ENCODE results near the gene CAPN15.

The CAPN15 gene

DNA sequence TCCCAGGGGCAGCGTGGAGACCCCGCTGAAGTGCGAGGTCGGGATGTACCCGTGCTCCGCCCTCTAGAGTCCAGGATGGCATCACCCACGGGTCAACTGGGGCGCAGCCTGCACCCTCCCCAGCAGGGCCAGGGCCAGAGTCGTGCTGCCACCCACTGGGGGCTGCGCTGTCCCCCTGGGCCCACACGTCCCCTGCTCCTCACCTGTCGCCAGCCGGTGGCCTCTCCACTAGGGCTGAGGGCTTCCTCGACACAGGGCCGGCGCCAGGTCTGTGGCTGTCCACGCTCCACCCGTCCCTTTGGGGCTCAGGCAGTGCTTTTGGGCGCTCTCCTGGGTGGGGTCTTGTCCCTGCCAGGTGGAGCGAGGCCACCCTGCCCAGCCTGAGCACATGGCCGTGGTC lies 21.1 kb downstream of the CAPN15 start:
- TF ChIP-seq TCF12 (IDR thresholded peaks at IDR 0.05; ENCODE audit: low read depth): no peak
- no peak for TF ChIP-seq RAD21 (IDR thresholded peaks at IDR 0.05; ENCODE audit: low read depth)
- TF ChIP-seq, protein P1, sequence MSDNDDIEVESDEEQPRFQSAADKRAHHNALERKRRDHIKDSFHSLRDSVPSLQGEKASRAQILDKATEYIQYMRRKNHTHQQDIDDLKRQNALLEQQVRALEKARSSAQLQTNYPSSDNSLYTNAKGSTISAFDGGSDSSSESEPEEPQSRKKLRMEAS (IDR thresholded peaks at IDR 0.05): no peak
- no peak for TF ChIP-seq TAF1 (IDR thresholded peaks at IDR 0.05; ENCODE audit: low read depth)
- no peak for TF ChIP-seq EGR1 (IDR thresholded peaks at IDR 0.05)
- no peak for TF ChIP-seq NFIC (IDR thresholded peaks at IDR 0.05)
- TF ChIP-seq CREB1 (IDR thresholded peaks at IDR 0.05; ENCODE audit: low read depth): no peak
- no peak for TF ChIP-seq ZBTB7A (IDR thresholded peaks at IDR 0.05; ENCODE audit: low read depth)
- no peak for TF ChIP-seq EP300 (IDR thresholded peaks at IDR 0.05; ENCODE audit: borderline replicate concordance)
- no peak for TF ChIP-seq CEBPB (IDR thresholded peaks at IDR 0.05)
- no peak for TF ChIP-seq FOXM1 (IDR thresholded peaks at IDR 0.05; ENCODE audit: borderline replicate concordance, low read depth)
- TF ChIP-seq, protein P2, sequence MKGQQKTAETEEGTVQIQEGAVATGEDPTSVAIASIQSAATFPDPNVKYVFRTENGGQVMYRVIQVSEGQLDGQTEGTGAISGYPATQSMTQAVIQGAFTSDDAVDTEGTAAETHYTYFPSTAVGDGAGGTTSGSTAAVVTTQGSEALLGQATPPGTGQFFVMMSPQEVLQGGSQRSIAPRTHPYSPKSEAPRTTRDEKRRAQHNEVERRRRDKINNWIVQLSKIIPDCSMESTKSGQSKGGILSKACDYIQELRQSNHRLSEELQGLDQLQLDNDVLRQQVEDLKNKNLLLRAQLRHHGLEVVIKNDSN (IDR thresholded peaks at IDR 0.05): no peak

DNA sequence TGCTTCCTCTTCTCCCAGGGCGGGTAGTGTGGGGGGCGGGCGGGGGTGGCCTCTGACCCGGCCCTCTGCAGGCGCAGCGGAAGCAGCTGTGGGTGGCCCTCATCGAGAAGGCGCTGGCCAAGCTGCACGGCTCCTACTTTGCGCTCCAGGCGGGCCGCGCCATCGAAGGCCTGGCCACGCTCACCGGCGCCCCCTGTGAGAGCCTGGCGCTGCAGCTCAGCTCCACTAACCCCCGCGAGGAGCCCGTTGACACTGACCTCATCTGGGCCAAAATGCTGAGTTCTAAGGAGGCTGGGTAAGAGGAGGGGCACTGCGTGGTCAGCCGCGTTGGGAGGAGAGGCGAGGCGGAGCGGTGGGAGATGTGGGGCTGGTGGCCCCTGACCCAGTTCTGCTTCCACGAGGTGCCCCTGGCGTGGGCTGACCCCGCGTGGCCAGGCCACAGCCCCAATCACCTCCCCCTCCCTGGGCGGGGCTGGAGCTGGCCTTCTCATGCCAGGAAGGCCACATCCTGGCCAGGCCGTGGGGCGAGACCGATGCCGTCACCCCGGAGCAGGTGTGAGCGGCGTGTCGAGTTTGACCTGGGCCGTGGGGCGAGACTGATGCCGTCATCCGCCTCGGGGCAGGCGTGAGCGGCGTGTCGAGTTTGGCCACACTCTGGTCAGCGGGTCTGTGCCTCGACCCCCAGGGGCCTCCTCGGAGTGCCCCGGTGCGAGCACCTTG lies 22.2 kb downstream of the CAPN15 start:
- TF ChIP-seq ZBTB7A (IDR thresholded peaks at IDR 0.05; ENCODE audit: low read depth) (no peak), CREB1 (IDR thresholded peaks at IDR 0.05; ENCODE audit: low read depth) (no peak), EP300 (IDR thresholded peaks at IDR 0.05; ENCODE audit: borderline replicate concordance) (no peak), EGR1 (IDR thresholded peaks at IDR 0.05) (no peak), TCF12 (IDR thresholded peaks at IDR 0.05; ENCODE audit: low read depth) (no peak), TEAD4 (IDR thresholded peaks at IDR 0.05) (no peak), TAF1 (IDR thresholded peaks at IDR 0.05; ENCODE audit: low read depth) (no peak), RAD21 (IDR thresholded peaks at IDR 0.05; ENCODE audit: low read depth) (no peak), NFIC (IDR thresholded peaks at IDR 0.05) (no peak), CEBPB (IDR thresholded peaks at IDR 0.05) (no peak), FOXM1 (IDR thresholded peaks at IDR 0.05; ENCODE audit: borderline replicate concordance, low read depth) (no peak), YY1 (IDR thresholded peaks at IDR 0.05; ENCODE audit: low read depth) (no peak)
- TF ChIP-seq, protein P1 (IDR thresholded peaks at IDR 0.05): no peak
- TF ChIP-seq, protein P2 (IDR thresholded peaks at IDR 0.05): no peak
- TF ChIP-seq, protein P3, sequence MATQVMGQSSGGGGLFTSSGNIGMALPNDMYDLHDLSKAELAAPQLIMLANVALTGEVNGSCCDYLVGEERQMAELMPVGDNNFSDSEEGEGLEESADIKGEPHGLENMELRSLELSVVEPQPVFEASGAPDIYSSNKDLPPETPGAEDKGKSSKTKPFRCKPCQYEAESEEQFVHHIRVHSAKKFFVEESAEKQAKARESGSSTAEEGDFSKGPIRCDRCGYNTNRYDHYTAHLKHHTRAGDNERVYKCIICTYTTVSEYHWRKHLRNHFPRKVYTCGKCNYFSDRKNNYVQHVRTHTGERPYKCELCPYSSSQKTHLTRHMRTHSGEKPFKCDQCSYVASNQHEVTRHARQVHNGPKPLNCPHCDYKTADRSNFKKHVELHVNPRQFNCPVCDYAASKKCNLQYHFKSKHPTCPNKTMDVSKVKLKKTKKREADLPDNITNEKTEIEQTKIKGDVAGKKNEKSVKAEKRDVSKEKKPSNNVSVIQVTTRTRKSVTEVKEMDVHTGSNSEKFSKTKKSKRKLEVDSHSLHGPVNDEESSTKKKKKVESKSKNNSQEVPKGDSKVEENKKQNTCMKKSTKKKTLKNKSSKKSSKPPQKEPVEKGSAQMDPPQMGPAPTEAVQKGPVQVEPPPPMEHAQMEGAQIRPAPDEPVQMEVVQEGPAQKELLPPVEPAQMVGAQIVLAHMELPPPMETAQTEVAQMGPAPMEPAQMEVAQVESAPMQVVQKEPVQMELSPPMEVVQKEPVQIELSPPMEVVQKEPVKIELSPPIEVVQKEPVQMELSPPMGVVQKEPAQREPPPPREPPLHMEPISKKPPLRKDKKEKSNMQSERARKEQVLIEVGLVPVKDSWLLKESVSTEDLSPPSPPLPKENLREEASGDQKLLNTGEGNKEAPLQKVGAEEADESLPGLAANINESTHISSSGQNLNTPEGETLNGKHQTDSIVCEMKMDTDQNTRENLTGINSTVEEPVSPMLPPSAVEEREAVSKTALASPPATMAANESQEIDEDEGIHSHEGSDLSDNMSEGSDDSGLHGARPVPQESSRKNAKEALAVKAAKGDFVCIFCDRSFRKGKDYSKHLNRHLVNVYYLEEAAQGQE (IDR thresholded peaks at IDR 0.05; ENCODE audit: low read depth): no peak

DNA sequence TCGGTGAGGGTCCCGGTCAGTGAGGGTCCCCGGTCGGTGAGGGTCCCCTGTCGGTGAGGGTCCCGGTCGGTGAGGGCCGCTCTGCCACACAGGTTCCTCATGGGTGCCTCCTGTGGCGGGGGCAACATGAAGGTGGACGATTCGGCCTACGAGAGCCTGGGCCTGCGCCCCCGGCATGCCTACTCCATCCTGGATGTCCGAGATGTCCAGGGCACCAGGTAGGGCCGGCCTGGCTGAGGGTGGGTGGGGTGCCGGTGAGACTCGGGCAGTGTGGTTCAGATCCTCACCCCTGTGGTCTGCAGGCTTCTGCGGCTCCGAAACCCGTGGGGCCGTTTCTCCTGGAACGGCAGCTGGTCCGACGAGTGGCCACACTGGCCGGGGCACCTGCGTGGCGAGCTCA lies 23.7 kb downstream of the CAPN15 start:
- TF ChIP-seq EP300 (IDR thresholded peaks at IDR 0.05; ENCODE audit: borderline replicate concordance): no peak
- TF ChIP-seq EGR1 (IDR thresholded peaks at IDR 0.05): no peak
- no peak for TF ChIP-seq ZBTB7A (IDR thresholded peaks at IDR 0.05; ENCODE audit: low read depth)
- TF ChIP-seq, protein P1 (IDR thresholded peaks at IDR 0.05): no peak
- TF ChIP-seq CEBPB (IDR thresholded peaks at IDR 0.05): no peak
- TF ChIP-seq NFIC (IDR thresholded peaks at IDR 0.05): no peak
- TF ChIP-seq FOXM1 (IDR thresholded peaks at IDR 0.05; ENCODE audit: borderline replicate concordance, low read depth): no peak
- TF ChIP-seq TEAD4 (IDR thresholded peaks at IDR 0.05): no peak
- no peak for TF ChIP-seq RAD21 (IDR thresholded peaks at IDR 0.05; ENCODE audit: low read depth)
- TF ChIP-seq, protein P3 (IDR thresholded peaks at IDR 0.05; ENCODE audit: low read depth): no peak
- no peak for TF ChIP-seq YY1 (IDR thresholded peaks at IDR 0.05; ENCODE audit: low read depth)
- no peak for TF ChIP-seq TCF12 (IDR thresholded peaks at IDR 0.05; ENCODE audit: low read depth)
- TF ChIP-seq CREB1 (IDR thresholded peaks at IDR 0.05; ENCODE audit: low read depth): no peak
- TF ChIP-seq, protein P2 (IDR thresholded peaks at IDR 0.05): no peak
- no peak for TF ChIP-seq TAF1 (IDR thresholded peaks at IDR 0.05; ENCODE audit: low read depth)

DNA sequence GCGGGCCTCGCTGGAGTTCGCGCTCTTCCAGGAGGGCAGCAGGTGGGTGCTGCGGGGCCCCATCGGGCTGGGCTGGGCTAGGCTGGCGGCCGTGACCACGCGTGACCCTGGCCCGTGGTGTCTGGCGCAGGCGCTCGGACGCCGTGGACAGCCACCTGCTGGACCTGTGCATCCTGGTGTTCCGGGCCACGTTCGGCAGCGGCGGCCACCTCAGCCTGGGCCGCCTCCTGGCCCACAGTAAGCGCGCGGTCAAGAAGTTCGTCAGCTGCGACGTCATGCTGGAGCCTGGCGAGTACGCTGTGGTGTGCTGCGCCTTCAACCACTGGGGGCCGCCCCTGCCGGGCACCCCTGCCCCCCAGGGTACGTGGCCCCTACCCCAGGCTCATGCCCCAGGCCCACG lies 24.7 kb downstream of the CAPN15 start:
- TF ChIP-seq RAD21 (IDR thresholded peaks at IDR 0.05; ENCODE audit: low read depth) (no peak), TCF12 (IDR thresholded peaks at IDR 0.05; ENCODE audit: low read depth) (no peak), CREB1 (IDR thresholded peaks at IDR 0.05; ENCODE audit: low read depth) (no peak), FOXM1 (IDR thresholded peaks at IDR 0.05; ENCODE audit: borderline replicate concordance, low read depth) (no peak), ZBTB7A (IDR thresholded peaks at IDR 0.05; ENCODE audit: low read depth) (no peak), EP300 (IDR thresholded peaks at IDR 0.05; ENCODE audit: borderline replicate concordance) (no peak), TEAD4 (IDR thresholded peaks at IDR 0.05) (no peak)
- TF ChIP-seq, protein P2 (IDR thresholded peaks at IDR 0.05): no peak
- TF ChIP-seq, protein P1 (IDR thresholded peaks at IDR 0.05): no peak
- TF ChIP-seq, protein P3 (IDR thresholded peaks at IDR 0.05; ENCODE audit: low read depth): no peak

All from Ishikawa (cell line).